Stimulated activated CD8-positive, alpha-beta memory T cell treated with anti-CD3 and anti-CD28 coated beads, Interleukin-12 subunit alpha, Interleukin-12 subunit beta, amount 100 ng/mL, for 1 hour (primary cell): Measurements from ENCODE around the gene CHRD.

Experiments
- DNase-seq: peaks from one replicate; pipeline ENCODE4 v3.0.0-alpha.2; 2020; ENCODE audit warnings: low read depth

CHRD gene

GRCh38 chr3:184382326-184383032 is 2.6 kb downstream of the CHRD start:
- no peak for DNase-seq

GRCh38 chr3:184383033-184383740 is 3.3 kb downstream of the CHRD start:
- no peak for DNase-seq

- no peak for DNase-seq
Measured at GRCh38 chr3:184384342-184384741, 4.5 kb downstream of the CHRD start.

- no peak for DNase-seq
Measured at GRCh38 chr3:184384856-184385422, 5.1 kb downstream of the CHRD start.

GRCh38 chr3:184386047-184386806 is 6.4 kb downstream of the CHRD start:
- DNase-seq, result no peak

GRCh38 chr3:184387174-184387714 is 7.4 kb downstream of the CHRD start:
- DNase-seq, result no peak

GRCh38 chr3:184388164-184388935 is 8.5 kb downstream of the CHRD start:
- DNase-seq, result no peak

- DNase-seq, result no peak
Measured at GRCh38 chr3:184388936-184389230, 9.0 kb downstream of the CHRD start.

- no peak for DNase-seq
Measured at GRCh38 chr3:184389384-184389783, 9.5 kb downstream of the CHRD start.

GRCh38 chr3:184389935-184390528 is 10.2 kb downstream of the CHRD start:
- no peak for DNase-seq

GRCh38 chr3:184391266-184391665 is 11.4 kb downstream of the CHRD start:
- DNase-seq, result no peak

- no peak for DNase-seq
Measured at GRCh38 chr3:184395320-184395660, 15.4 kb downstream of the CHRD start.

- no peak for DNase-seq
Measured at GRCh38 chr3:184399410-184399809, 19.6 kb downstream of the CHRD start.

GRCh38 chr3:184405075-184406030 is 25.5 kb downstream of the CHRD start:
- DNase-seq, result no peak

GRCh38 chr3:184409331-184409926 is 29.6 kb downstream of the CHRD start:
- no peak for DNase-seq

GRCh38 chr3:184409946-184410500 is 30.2 kb downstream of the CHRD start:
- DNase-seq, result no peak

- DNase-seq, result no peak
Measured at GRCh38 chr3:184414418-184415202, 34.8 kb downstream of the CHRD start.

- DNase-seq, result no peak
Measured at GRCh38 chr3:184415203-184415490, 35.3 kb downstream of the CHRD start.
